Measurements from ENCODE around the gene RNPC3.

DNA sequence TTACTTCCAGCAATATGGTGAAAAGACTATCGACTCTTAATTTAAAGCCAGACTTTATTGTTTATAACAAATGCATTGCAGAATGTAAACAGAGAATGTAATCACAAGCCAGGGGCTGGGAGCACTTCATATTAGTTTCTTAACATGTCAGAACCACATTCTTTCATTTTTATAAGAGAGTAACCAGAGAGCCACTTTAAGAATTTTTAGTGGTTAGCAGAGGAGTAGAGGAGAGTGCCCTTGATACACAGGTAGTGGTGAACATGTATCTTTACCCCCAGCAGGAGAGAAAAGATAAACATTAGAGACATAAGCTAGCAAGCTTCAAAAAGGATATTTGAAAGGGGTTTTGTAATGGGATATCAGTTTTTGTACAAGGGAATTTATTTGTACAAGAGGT, 57.0 kb downstream of the RNPC3 start:
- no peak for TF ChIP-seq EZH2 (IDR thresholded peaks at IDR 0.05; ENCODE audit: insufficient read depth, poor library complexity, severe bottlenecking)
- no peak for TF ChIP-seq EZH2phosphoT487 (IDR thresholded peaks at IDR 0.05; ENCODE audit: insufficient read depth, low read depth)

Measured in GM23248 (cell line).